Measurements from ENCODE around the gene MRPL43.

Gene MRPL43

DNA sequence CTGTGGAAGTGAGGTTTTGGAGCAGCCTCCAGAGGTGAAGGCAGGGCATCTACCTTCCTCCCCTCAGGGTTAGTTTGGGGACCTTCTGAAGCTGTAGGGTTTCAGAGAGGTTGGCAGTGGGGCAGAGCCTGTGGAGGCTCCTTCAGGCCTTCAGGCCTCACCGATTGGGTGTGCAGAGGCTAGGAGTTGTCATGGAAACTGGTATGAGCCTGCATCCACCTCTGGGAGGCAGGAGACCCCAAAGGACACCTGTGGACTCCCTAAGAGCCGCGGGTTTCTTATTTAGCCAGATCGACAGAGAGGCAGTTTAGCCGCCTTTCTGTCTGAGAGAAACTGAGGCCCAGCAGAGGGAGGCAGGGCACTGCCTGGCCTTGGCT lies 14.3 kb upstream of the MRPL43 start:
- no peak for DNase-seq

GRCh38 chr10:101000915-101001658 lies 13.8 kb upstream of the MRPL43 start:
- no peak for DNase-seq

DNA sequence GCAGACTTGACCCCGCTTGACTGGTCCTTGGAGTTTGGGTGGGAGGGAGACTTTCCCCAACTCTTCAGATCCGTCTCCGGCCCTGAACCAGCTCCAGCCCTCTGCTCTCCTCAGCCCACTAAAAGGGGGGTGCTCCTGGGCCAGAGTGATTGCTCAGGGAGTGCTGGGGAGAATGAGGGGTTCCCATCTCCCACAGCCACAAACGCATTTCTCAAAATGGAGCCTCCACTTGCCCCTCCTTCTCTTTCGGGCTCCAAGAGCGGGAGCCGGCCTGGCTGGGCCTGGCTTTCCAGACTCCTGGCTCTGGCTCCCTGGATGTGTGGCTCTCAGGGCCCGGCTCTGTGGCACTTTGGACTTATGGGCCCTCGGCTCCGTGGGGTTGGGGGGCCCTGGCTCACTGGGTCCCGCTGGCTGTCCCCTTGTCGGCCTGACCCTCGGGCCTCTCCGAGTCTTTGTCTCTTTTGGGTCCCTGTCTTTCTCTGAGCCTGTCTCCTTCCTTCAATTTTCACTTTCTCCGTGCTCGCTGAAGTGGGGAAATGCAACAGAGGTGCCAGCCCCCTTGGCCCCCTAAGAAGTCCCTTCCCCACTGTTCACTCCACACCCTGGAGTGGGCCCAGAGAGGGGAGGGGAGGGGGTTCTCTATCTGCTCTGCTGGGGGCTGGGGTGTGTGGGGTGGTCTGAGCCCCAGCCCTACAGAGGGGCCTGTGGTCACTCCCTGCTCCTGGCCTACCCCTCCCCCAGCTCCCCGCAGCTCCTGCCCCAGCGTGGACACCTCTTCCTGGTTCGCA lies 13.0 kb upstream of the MRPL43 start:
- DNase-seq = no peak

GRCh38 chr10:100999742-101000126 lies 12.4 kb upstream of the MRPL43 start, which contains the start of gene LZTS2:
Gene LZTS2 (plus strand): TSS chr10:100999808. CDS start chr10:101002539, 2,731 bp downstream.
- no peak for DNase-seq

GRCh38 chr10:100998991-100999741 lies 11.9 kb upstream of the MRPL43 start:
- DNase-seq = peak; percentile 66

- DNase-seq = peak; percentile 37
Observed at GRCh38 chr10:100998183-100998990, 11.1 kb upstream of the MRPL43 start.

DNA sequence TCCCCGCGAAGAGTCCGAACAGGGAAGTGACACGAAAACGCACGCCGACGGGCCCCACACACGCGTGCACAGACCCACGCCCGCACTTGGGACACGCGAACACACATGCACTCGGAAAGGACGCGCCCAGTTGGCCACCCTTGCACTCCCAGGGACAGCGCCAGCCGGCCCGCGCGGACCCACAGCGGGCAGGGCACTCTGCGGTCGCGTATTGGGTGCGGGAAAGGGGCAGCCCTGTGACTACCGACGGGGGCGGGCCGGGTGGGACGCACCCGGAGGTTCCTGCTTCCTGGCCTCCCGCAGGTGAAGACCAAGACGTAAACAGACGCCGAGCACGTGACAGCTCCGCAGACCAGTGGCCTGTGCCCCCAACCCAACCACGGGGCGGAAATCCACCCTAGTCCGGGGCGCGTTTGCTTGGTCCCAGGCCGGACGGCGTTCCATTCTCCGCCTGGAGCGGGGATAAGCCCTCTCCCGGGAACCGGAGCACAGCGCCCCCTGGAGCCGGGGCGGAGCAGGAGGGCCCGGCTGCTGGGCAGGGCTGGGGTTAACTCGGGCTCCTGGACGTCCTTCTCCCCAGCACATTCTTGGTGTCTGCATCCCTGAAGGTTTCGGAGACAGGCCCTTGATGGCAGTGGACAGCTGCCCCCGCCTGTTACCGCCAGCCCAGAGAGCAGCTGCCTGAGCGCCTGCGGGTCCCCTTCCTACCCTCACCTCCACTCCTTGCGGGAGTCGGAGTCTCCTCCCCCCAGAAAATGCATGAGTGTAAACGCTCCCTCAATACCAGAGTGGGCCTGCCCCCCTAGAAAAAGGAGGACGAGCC lies 10.3 kb upstream of the MRPL43 start:
- DNase-seq = peak; percentile 65

GRCh38 chr10:100996678-100997359 lies 9.5 kb upstream of the MRPL43 start:
- peak; percentile 32 for DNase-seq

GRCh38 chr10:100995181-100995580 lies 7.9 kb upstream of the MRPL43 start:
- DNase-seq = no peak

DNA sequence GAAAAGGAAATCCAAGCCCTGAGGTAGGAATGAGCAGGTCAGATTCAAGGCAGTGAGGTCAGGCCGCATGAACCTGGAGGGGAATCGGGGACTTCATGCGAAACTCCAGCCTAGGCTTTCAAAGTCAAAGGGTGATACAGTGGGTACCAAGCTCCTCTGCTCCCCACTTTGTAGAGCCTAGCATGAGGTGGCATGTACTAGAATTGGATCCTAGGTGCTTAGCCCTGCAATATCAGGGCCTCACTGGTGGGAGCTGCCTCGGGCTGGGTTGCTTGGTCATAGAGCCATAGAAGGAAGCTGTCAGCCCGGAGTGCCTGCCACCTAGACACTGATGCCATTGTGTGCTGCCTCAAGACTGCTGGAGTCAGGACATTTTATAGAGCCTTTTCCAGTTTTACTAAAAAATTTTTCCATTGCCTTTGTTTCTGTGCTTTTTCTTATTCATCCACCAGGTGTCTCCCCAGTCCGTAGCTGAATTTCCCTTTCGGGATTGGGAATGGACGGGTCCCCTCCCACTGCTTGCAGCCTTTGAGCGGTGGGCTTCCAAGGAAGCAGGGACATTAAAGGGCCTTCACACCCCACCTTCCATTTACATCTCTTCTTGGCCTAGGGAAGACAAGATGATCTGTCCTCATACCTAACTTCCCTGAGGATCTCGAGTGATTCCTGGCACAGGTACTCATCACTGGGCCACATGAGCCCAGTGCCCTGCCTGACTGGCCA lies 6.8 kb upstream of the MRPL43 start:
- no peak for DNase-seq

DNA sequence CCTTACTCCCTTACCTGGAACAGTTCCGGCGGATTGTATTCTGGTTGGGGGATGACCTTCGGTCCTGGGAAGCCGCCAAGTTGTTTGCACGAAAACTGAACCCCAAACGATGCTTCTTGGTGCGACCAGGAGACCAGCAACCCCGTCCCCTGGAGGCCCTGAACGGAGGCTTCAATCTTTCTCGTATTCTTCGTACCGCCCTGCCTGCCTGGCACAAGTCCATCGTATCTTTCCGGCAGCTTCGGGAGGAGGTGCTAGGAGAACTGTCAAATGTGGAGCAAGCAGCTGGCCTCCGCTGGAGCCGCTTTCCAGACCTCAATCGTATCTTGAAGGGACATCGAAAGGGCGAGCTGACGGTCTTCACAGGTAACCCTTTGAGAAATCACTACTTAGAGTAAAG lies 1.8 kb upstream of the MRPL43 start:
- DNase-seq = no peak

DNA sequence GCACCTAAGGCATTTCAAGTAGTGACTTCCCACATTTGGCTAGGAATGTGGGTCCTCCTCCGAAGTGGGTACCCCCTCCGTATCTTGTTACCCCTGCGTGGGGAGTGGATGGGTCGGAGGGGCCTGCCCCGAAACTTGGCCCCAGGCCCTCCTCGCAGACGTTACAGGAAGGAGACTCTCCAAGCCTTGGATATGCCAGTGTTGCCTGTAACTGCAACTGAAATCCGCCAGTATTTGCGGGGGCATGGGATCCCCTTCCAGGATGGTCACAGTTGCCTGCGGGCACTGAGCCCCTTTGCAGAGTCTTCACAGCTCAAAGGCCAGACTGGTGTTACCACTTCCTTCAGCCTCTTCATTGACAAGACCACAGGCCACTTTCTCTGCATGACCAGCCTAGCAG lies 869 bp upstream of the MRPL43 start:
- DNase-seq = no peak

GRCh38 chr10:100987685-100988049 lies 370 bp upstream of the MRPL43 start:
- no peak for DNase-seq

- no peak for DNase-seq
Observed at GRCh38 chr10:100986623-100986951, 710 bp downstream of the MRPL43 start.

DNA sequence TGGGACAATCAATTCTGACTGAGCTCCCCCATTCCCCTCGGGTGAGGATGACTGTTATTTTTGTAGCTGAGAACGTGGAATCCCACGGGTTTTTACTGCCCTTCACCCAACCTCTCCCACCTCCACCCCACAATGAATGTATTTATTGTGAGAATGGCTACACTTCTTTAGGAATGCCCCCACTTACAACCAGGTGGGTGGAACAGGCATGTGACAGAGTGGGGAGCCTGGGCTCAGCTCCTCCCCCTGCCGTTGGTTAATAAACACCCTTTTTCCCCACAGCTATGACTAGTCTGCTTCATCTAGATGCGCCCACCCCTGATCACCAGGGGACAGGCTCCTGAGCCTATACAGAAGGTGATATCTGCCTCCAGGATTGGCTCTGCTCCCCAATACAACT lies 2.0 kb downstream of the MRPL43 start:
- DNase-seq = no peak

DNA sequence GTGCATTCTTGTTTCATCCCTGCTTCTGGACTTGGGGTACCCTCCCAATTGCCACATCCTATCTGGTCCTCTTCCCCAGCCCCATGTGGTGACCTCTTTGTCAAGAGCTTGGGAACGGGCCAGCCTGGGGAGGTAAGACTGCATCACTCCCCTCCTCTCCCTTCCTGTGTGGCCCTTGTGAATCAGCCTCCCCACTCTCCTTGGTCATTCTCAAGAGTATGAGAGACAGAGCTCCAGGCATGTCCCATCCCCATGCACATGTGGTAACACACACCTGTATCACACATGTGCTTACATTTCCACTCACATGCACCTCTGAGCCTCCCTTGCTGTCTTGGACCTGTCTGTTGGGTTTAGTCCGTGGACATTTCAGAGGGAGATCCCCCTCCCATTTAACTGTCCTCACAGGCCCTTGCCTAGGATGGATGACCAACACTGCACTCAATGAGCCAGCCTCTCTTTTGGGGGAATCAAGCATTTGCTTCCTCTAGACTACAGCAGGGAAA lies 2.6 kb downstream of the MRPL43 start:
- no peak for DNase-seq

DNA sequence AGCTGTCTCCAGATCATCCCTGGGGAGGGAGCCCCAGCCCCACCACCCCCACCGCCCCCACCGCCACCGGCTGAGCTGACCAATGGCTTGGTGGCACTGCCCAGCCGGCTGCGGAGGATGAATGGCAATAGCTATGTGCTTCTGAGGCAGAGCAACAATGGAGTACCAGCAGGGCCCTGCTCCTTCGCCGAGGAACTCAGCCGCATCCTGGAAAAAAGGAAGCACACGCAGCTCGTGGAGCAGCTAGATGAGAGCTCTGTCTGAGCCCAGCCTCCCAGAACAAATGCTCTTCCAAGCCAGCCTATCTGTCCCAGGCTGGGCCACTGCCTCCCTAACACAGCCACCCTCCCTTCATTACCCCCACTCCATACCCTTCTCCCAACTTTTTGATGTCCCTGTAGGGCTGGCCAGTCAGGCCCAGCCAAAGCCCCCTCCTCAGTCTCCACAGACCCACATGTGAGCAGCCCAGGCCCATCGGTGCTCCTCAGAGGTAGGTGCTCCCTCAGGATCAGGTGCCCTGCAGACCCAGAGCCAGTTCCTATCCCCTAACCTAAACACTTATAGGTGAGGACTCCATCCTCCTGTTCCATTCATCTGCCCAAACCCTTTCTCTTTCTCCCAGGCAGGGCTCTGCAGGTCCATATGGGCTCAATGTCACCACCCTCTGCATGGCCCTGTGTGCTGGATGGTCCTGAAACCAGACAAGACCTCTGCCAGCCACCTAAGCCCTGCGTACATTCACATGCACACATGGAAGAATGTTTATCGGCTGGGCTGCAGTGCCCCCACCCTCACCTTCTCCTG lies 3.2 kb downstream of the MRPL43 start:
- DNase-seq = no peak

DNA sequence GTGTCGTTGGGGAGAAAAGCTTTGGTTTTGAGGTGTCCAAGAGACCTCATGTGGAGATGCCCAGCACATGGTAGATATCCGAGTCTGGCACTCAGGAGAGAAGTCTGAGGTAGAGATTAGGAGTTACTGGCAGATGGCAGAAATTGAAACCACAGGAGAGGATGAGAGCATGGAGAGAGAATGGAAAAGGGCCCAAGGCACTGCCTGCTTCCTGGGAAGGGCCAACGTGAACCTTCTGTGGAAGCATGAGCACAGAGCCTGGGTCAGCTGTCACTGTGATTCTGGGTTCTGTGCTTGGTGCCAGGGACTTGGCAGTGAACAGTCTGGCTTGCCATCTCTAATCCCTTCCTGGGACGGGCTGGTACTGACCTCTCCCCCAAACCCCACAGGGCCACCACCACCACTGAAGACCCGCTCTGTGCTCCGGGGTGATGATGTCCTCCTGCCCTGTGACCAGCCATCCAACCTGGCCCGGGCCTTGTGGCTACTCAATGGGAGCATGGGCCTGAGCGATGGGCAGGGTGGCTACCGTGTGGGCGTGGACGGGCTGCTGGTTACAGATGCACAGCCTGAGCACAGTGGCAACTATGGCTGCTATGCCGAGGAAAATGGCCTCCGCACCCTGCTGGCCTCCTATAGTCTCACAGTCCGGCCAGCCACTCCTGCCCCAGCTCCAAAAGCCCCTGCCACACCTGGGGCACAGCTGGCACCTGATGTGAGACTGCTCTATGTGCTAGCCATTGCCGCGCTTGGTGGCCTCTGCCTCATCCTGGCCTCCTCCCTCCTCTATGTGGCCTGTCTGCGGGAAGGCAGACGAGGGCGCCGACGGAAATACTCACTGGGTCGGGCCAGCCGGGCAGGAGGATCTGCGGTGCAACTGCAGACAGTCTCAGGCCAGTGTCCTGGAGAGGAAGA lies 4.1 kb downstream of the MRPL43 start:
- DNase-seq = no peak
